Measurements from ENCODE around the gene AGXT. TPM values are rescaled to one million over a fixed set of nuclear protein-coding genes. Genes with fewer than 3 reads are reported as not detected.

AGXT gene
- not detected for polyA plus RNA-seq (2012; ENCODE audit: insufficient read depth, insufficient read length)

GRCh38 chr2:240868286-240869108 lies at the start of gene AGXT:
TSS of gene AGXT (plus strand) at chr2:240868824. CDS start at chr2:240868866, 42 bp downstream.
- DNase-seq (ENCODE audit: low read depth, low spot score) = no peak
- no peak within 1 kb of the TSS for H3K4me3 ChIP-seq (ENCODE audit: low read length)

- H3K4me3 ChIP-seq (ENCODE audit: low read length) = no peak overlapping the region
- no peak for DNase-seq (ENCODE audit: low read depth, low spot score)
Observed at GRCh38 chr2:240819126-240819857, 49.3 kb upstream of the AGXT start.

- no peak within 1 kb of the TSS for H3K4me3 ChIP-seq (ENCODE audit: low read length)
- no peak for DNase-seq (ENCODE audit: low read depth, low spot score)
Observed at GRCh38 chr2:240819858-240820606, 48.6 kb upstream of the AGXT start, which contains the start of gene KIF1A. TSS of gene KIF1A (minus strand) at chr2:240820219. CDS start at chr2:240797752, 22,467 bp downstream.

- no peak overlapping the region for H3K4me3 ChIP-seq (ENCODE audit: low read length)
- no peak for DNase-seq (ENCODE audit: low read depth, low spot score)
Observed at GRCh38 chr2:240820607-240821428, 47.8 kb upstream of the AGXT start.

- no peak overlapping the region for H3K4me3 ChIP-seq (ENCODE audit: low read length)
- DNase-seq (ENCODE audit: low read depth, low spot score) = no peak
Observed at GRCh38 chr2:240821429-240821778, 47.2 kb upstream of the AGXT start.

- H3K4me3 ChIP-seq (ENCODE audit: low read length) = no peak overlapping the region
- DNase-seq (ENCODE audit: low read depth, low spot score) = no peak
Observed at GRCh38 chr2:240822280-240822847, 46.3 kb upstream of the AGXT start.

GRCh38 chr2:240823449-240824336 lies 44.9 kb upstream of the AGXT start:
- no peak for DNase-seq (ENCODE audit: low read depth, low spot score)
- no peak overlapping the region for H3K4me3 ChIP-seq (ENCODE audit: low read length)

- H3K4me3 ChIP-seq (ENCODE audit: low read length) = no peak overlapping the region
- DNase-seq (ENCODE audit: low read depth, low spot score) = no peak
Observed at GRCh38 chr2:240825476-240825875, 43.1 kb upstream of the AGXT start.

- peak overlapping the region; percentile 15 for H3K4me3 ChIP-seq (ENCODE audit: low read length)
- DNase-seq (ENCODE audit: low read depth, low spot score) = no peak
Observed at GRCh38 chr2:240831594-240832204, 36.9 kb upstream of the AGXT start.

- peak overlapping the region; percentile 15 for H3K4me3 ChIP-seq (ENCODE audit: low read length)
- peak; percentile 95 for DNase-seq (ENCODE audit: low read depth, low spot score)
Observed at GRCh38 chr2:240832205-240832727, 36.4 kb upstream of the AGXT start.

GRCh38 chr2:240832921-240833494 lies 35.6 kb upstream of the AGXT start:
- DNase-seq (ENCODE audit: low read depth, low spot score) = no peak
- H3K4me3 ChIP-seq (ENCODE audit: low read length) = no peak overlapping the region; the same call in 1 of the 2 replicates

GRCh38 chr2:240833724-240834285 lies 34.8 kb upstream of the AGXT start:
- H3K4me3 ChIP-seq (ENCODE audit: low read length) = no peak overlapping the region
- no peak for DNase-seq (ENCODE audit: low read depth, low spot score)

- DNase-seq (ENCODE audit: low read depth, low spot score) = no peak
Observed at GRCh38 chr2:240834377-240834975, 34.1 kb upstream of the AGXT start.

GRCh38 chr2:240835528-240835927 lies 33.1 kb upstream of the AGXT start:
- no peak overlapping the region for H3K4me3 ChIP-seq (ENCODE audit: low read length)
- DNase-seq (ENCODE audit: low read depth, low spot score) = no peak

More at GRCh38 chr2:240834377-240834975, 34.1 kb upstream of the AGXT start:
- H3K4me3 ChIP-seq (ENCODE audit: low read length) = no peak overlapping the region

GRCh38 chr2:240836781-240837467 lies 31.7 kb upstream of the AGXT start:
- DNase-seq (ENCODE audit: low read depth, low spot score) = no peak
- H3K4me3 ChIP-seq (ENCODE audit: low read length) = no peak overlapping the region
